PC-9 (cell line): Measurements from ENCODE around the gene GABRR3.

Source experiments
- EZH2 ChIP-seq: fragments of 200-600 bp; sonication (generic); IDR thresholded peaks from 2 replicates; pipeline ENCODE4 v1.8.0; 2017; ENCODE audit warnings: antibody characterized with exemption, low read depth
- TF ChIP-seq, protein P1 (sequence below): fragments of 200-600 bp; sonication (generic); conservative IDR thresholded peaks from 2 replicates; pipeline ENCODE4 v1.6.1; 2017; ENCODE audit warnings: mixed run types, antibody characterized with exemption, mild to moderate bottlenecking, moderate library complexity

DNA sequence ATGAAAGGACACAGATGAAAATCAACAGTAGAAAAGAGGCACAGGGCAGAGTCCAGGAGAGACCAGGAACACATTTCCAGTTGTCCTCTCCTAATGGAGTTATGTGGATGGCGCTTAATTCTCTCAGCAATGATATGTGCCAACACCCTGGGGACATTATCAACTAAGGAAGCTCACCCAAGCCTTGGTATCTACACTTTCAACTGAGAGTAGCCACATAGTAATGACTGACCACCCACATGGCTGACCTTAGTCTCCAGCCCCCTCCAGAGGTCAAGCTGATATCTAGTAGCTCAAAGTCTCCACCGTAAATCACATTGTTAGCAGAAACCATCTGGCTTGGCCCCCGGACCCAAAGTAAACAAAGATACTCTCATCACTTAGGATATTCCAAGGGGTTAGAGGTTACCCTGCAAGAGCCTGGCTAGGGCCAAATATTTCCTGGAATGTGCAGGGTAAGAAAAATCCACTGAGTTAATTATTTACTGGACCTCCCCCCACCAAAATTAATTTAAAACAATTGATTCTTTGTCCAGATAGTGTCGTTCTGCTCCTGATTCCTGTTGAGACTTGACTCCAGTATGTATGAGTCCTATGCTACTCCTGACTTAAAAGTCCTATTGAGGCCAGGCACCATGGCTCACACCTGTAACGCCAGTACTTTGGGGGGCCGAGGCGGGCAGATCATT, 24.8 kb downstream of the GABRR3 start:
- no peak for TF ChIP-seq EZH2
- TF ChIP-seq, protein P1, sequence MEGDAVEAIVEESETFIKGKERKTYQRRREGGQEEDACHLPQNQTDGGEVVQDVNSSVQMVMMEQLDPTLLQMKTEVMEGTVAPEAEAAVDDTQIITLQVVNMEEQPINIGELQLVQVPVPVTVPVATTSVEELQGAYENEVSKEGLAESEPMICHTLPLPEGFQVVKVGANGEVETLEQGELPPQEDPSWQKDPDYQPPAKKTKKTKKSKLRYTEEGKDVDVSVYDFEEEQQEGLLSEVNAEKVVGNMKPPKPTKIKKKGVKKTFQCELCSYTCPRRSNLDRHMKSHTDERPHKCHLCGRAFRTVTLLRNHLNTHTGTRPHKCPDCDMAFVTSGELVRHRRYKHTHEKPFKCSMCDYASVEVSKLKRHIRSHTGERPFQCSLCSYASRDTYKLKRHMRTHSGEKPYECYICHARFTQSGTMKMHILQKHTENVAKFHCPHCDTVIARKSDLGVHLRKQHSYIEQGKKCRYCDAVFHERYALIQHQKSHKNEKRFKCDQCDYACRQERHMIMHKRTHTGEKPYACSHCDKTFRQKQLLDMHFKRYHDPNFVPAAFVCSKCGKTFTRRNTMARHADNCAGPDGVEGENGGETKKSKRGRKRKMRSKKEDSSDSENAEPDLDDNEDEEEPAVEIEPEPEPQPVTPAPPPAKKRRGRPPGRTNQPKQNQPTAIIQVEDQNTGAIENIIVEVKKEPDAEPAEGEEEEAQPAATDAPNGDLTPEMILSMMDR, result no peak
